Mesenchymal stem cell (in vitro differentiated cells and primary cell): ENCODE data around the gene MLLT3.

Experiments
- DNase-seq: peaks from one replicate; pipeline ENCODE4 v3.0.0-alpha.2; 2013
- H2AFZ ChIP-seq: one replicate; pipeline ENCODE4 v1.6.1; 2013; ENCODE audit warnings: low read depth, mild to moderate bottlenecking, control low read depth, inconsistent platforms, low read length, moderate library complexity
- H2AK5ac ChIP-seq: 2 replicates; pipeline ENCODE4 v1.6.1; 2013; ENCODE audit warnings: low read length, moderate library complexity, mild to moderate bottlenecking, inconsistent platforms; ENCODE audit not compliant: severe bottlenecking
- H2BK120ac ChIP-seq: one replicate; pipeline ENCODE4 v1.6.1; 2013; ENCODE audit warnings: low read depth, mild to moderate bottlenecking, inconsistent platforms, low read length, moderate library complexity
- H2BK12ac ChIP-seq, 2 experiments: one replicate each; pipeline ENCODE4 v1.6.1; 2013; ENCODE audit warnings: inconsistent platforms in 2 of 2, low read length in 2 of 2, mild to moderate bottlenecking in 2 of 2, moderate library complexity in 2 of 2, control low read depth in 1 of 2
- H2BK15ac ChIP-seq: one replicate; pipeline ENCODE4 v1.6.1; 2013; ENCODE audit warnings: mild to moderate bottlenecking, low read depth, inconsistent platforms; ENCODE audit not compliant: poor library complexity, severe bottlenecking
- H2BK5ac ChIP-seq: 2 replicates; pipeline ENCODE4 v1.6.1; 2013; ENCODE audit warnings: low read depth, mild to moderate bottlenecking, low read length, control low read depth, inconsistent platforms; ENCODE audit not compliant: poor library complexity, severe bottlenecking
- H3K14ac ChIP-seq, 2 experiments: one replicate each; pipeline ENCODE4 v1.6.1; 2013; ENCODE audit warnings: inconsistent platforms in 2 of 2, low read length in 2 of 2, control low read depth in 1 of 2, mild to moderate bottlenecking in 1 of 2, moderate library complexity in 1 of 2
- H3K18ac ChIP-seq, 2 experiments: one replicate each; pipeline ENCODE4 v1.6.1; 2013; ENCODE audit warnings: inconsistent platforms in 2 of 2, low read length in 2 of 2, control low read depth in 1 of 2, low read depth in 1 of 2, mild to moderate bottlenecking in 1 of 2
- H3K23ac ChIP-seq, 2 experiments: one replicate each; pipeline ENCODE4 v1.6.1; 2013; ENCODE audit warnings: inconsistent platforms in 2 of 2, low read length in 2 of 2, mild to moderate bottlenecking in 2 of 2, moderate library complexity in 2 of 2, control low read depth in 1 of 2
- H3K27ac ChIP-seq: 2 replicates; pipeline ENCODE4 v1.5.1; 2013; ENCODE audit warnings: mild to moderate bottlenecking, moderate library complexity, low read length, control low read depth, inconsistent platforms; ENCODE audit not compliant: poor library complexity, severe bottlenecking
- H3K27me3 ChIP-seq, 2 experiments: 2 replicates each; pipeline versions ENCODE4 v1.6.1 to v1.7.0; 2013; ENCODE audit warnings: low read length in 2 of 2, mild to moderate bottlenecking in 2 of 2, moderate library complexity in 2 of 2, control low read depth in 1 of 2, inconsistent platforms in 1 of 2; ENCODE audit not compliant: control insufficient read depth in 1 of 2, insufficient read depth in 1 of 2
- H3K36me3 ChIP-seq, 2 experiments: 2 replicates each; pipeline versions ENCODE4 v1.6.1 to v1.7.0; 2013; ENCODE audit warnings: low read length in 2 of 2, control low read depth in 1 of 2, inconsistent platforms in 1 of 2, low read depth in 1 of 2, mild to moderate bottlenecking in 1 of 2; ENCODE audit not compliant: insufficient read depth in 2 of 2, control insufficient read depth in 1 of 2
- H3K4ac ChIP-seq, 2 experiments: one replicate each; pipeline ENCODE4 v1.6.1; 2013; ENCODE audit warnings: inconsistent platforms in 2 of 2, low read length in 2 of 2, mild to moderate bottlenecking in 2 of 2, moderate library complexity in 2 of 2, control low read depth in 1 of 2, low read depth in 1 of 2
- H3K4me1 ChIP-seq: 2 replicates; pipeline ENCODE4 v1.6.1; 2013; ENCODE audit warnings: low read depth, low read length, control low read depth; ENCODE audit not compliant: control insufficient read depth, insufficient read depth
- H3K4me2 ChIP-seq: 2 replicates; pipeline ENCODE4 v1.6.1; 2013; ENCODE audit warnings: low read length, mild to moderate bottlenecking, inconsistent platforms; ENCODE audit not compliant: poor library complexity, severe bottlenecking
- H3K4me3 ChIP-seq, 2 experiments: 2 replicates each; pipeline versions ENCODE4 v1.5.1 to v1.7.0; 2013; ENCODE audit warnings: low read length in 2 of 2, mild to moderate bottlenecking in 2 of 2, control low read depth in 1 of 2, low read depth in 1 of 2; ENCODE audit not compliant: insufficient read depth in 1 of 2
- H3K79me1 ChIP-seq: replicated peaks from 2 replicates; pipeline ENCODE4 v1.6.1; 2013; ENCODE audit warnings: mild to moderate bottlenecking, control low read depth, low read length, inconsistent platforms; ENCODE audit not compliant: poor library complexity, severe bottlenecking
- H3K9ac ChIP-seq: 2 replicates; pipeline ENCODE4 v1.7.0; 2013; ENCODE audit warnings: mild to moderate bottlenecking, low read length, moderate library complexity
- H3K9me3 ChIP-seq: 2 replicates; pipeline ENCODE4 v1.7.0; 2013; ENCODE audit warnings: mild to moderate bottlenecking, low read length; ENCODE audit not compliant: control insufficient read depth
- H4K8ac ChIP-seq: one replicate; pipeline ENCODE4 v1.6.1; 2013; ENCODE audit warnings: inconsistent platforms, mild to moderate bottlenecking, low read length, moderate library complexity
- H4K91ac ChIP-seq: one replicate; pipeline ENCODE4 v1.6.1; 2013; ENCODE audit warnings: mild to moderate bottlenecking, low read length, inconsistent platforms
- WGBS: methylation state at CpG from one replicate; pipeline ENCODE4 v1.1.7; 2013; ENCODE audit warnings: mixed read lengths; 5-methylcytosine and 5-hydroxymethylcytosine counted together

Gene MLLT3

DNA sequence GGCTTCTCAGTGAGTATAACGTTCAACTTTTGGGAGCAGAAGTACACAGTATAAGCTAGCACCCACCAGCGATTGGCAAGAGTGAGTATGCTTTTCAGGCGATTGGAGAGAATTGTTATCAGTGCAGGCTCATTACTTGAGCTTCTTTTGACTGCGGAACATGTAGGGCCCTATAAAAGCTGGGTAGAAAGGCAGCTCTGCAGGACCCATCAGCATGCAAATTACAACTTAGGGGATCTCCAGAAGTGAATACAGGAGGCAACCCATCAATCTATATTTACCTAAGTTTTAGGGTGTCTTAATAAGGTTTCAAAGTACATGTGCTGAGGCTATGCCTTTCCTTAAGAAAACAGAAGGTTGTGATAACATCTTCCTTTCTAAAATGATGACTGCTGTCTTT lies 225.0 kb downstream of the MLLT3 start:
- Histone ChIP-seq H3K4me2 (no peak overlapping the region), H3K18ac (no peak overlapping the region), H2BK120ac (no peak overlapping the region), H3K4ac (no peak overlapping the region), H2AK5ac (no peak overlapping the region), H3K4me3 (no peak overlapping the region), H3K4me1 (no peaks in the 10 kb centered on the region), H4K91ac (no peak overlapping the region), H3K23ac (no peak overlapping the region), H2AFZ (no peak overlapping the region), H3K79me1 (peaks cover 14% of the 10 kb centered on the region), H3K9ac (no peak overlapping the region), H3K36me3 (no peaks in the 10 kb centered on the region), H2BK15ac (no peak overlapping the region), H2BK12ac (no peak overlapping the region), H2BK5ac (no peak overlapping the region), H4K8ac (no peak overlapping the region), H3K27ac (no peak overlapping the region), H3K27me3 (no peaks in the 10 kb centered on the region), H3K14ac (no peak overlapping the region), H3K9me3 (no peaks in the 10 kb centered on the region)
- DNase-seq = no peak
- WGBS = 81% methylated on average over 4 of the region's 4 CpGs

DNA sequence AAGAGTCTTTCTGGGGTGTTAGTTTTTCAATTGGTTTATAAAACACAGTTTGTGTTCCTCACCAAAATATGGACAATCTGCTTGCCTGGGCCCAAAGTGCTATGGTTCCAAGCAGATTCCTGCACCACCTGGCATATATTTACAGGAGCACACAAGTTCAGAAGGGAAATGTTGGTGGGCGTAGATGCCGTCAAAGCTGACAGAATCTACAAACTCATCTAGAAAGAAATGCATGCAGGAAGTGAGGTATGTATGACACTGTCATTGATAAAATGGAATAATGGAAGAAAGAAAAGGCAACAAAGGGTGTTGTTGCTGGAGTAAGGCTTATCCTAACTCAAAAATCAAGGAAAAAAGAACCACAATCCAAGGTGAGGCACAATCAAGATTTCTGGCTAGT lies 225.8 kb downstream of the MLLT3 start:
- no peak overlapping the region for H2AFZ ChIP-seq
- no peak overlapping the region for H4K91ac ChIP-seq
- H3K4me1 ChIP-seq = no peaks in the 10 kb centered on the region
- no peak overlapping the region for H4K8ac ChIP-seq
- no peak overlapping the region for H2BK5ac ChIP-seq
- H2BK12ac ChIP-seq = no peak overlapping the region
- no peak overlapping the region for H3K4me2 ChIP-seq
- 91% methylated on average over 2 of the region's 2 CpGs for WGBS
- H3K9me3 ChIP-seq = no peaks in the 10 kb centered on the region
- no peak overlapping the region for H3K4ac ChIP-seq
- no peak for DNase-seq
- H3K9ac ChIP-seq = no peak overlapping the region
- H2AK5ac ChIP-seq = no peak overlapping the region
- H3K23ac ChIP-seq = no peak overlapping the region
- H3K18ac ChIP-seq = no peak overlapping the region
- H3K27ac ChIP-seq = no peak overlapping the region
- H2BK15ac ChIP-seq = no peak overlapping the region
- H3K79me1 ChIP-seq = peaks cover 14% of the 10 kb centered on the region
- H3K4me3 ChIP-seq = no peak overlapping the region
- H3K36me3 ChIP-seq = no peaks in the 10 kb centered on the region
- H3K27me3 ChIP-seq = no peaks in the 10 kb centered on the region
- H2BK120ac ChIP-seq = no peak overlapping the region
- no peak overlapping the region for H3K14ac ChIP-seq

DNA sequence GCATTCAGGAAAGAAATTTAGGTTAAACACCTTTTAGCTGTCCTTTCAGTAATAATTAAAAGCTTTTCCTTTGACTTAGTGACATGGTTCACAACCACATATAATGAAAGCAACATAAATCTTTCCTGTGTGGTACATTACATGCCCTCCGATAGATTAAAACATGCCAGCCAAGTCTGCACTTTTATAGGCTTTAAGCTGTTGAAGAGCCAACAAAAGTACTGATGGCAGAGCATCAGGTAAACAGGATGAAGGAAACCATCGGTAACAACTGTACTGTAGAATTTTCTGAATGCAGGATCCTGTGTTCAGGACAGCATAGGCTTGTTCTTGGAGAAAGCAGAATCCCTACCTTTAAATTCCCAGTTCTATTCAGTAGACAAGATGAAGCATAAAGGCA lies 226.6 kb downstream of the MLLT3 start:
- no peak overlapping the region for H3K27ac ChIP-seq
- WGBS = 97% methylated on average over 2 of the region's 2 CpGs
- no peak overlapping the region for H3K18ac ChIP-seq
- no peak overlapping the region for H2BK12ac ChIP-seq
- no peak overlapping the region for H3K4me3 ChIP-seq
- H3K27me3 ChIP-seq = no peaks in the 10 kb centered on the region
- H3K9ac ChIP-seq = no peak overlapping the region
- no peak for DNase-seq
- H3K79me1 ChIP-seq = peaks cover 14% of the 10 kb centered on the region
- H4K8ac ChIP-seq = no peak overlapping the region
- H3K36me3 ChIP-seq = no peaks in the 10 kb centered on the region
- H2AFZ ChIP-seq = no peak overlapping the region
- H4K91ac ChIP-seq = no peak overlapping the region
- H2BK15ac ChIP-seq = no peak overlapping the region
- H3K23ac ChIP-seq = no peak overlapping the region
- no peak overlapping the region for H2AK5ac ChIP-seq
- no peak overlapping the region for H2BK5ac ChIP-seq
- no peak overlapping the region for H2BK120ac ChIP-seq
- no peaks in the 10 kb centered on the region for H3K4me1 ChIP-seq
- no peak overlapping the region for H3K4ac ChIP-seq
- H3K14ac ChIP-seq = no peak overlapping the region
- H3K4me2 ChIP-seq = no peak overlapping the region
- H3K9me3 ChIP-seq = no peaks in the 10 kb centered on the region

DNA sequence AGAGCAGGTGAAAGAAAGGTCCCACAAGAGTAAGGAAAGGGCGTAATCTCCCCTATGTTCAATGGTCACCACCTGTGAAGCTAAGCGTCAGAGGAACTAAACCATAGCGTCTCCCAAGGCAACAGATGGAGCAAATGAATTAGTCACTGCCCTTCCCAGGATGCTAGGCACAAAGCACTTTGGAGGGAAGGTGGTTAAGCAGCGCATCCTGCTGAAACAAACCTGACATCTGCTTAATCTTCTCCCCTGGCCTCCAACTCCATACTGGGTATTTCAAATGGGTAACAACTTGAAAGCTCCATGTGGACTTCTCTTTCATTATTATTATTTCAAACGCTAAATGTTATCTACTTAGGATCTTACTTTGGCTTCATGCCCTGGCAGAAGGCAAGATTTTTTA lies 227.3 kb downstream of the MLLT3 start:
- no peak overlapping the region for H2AK5ac ChIP-seq
- H2AFZ ChIP-seq = no peak overlapping the region
- H4K91ac ChIP-seq = no peak overlapping the region
- no peak for DNase-seq
- H3K4ac ChIP-seq = no peak overlapping the region
- no peaks in the 10 kb centered on the region for H3K27me3 ChIP-seq
- H3K79me1 ChIP-seq = peaks cover 14% of the 10 kb centered on the region
- H2BK12ac ChIP-seq = no peak overlapping the region
- H3K23ac ChIP-seq = no peak overlapping the region
- H4K8ac ChIP-seq = no peak overlapping the region
- no peak overlapping the region for H3K4me3 ChIP-seq
- no peaks in the 10 kb centered on the region for H3K36me3 ChIP-seq
- no peaks in the 10 kb centered on the region for H3K9me3 ChIP-seq
- H3K9ac ChIP-seq = no peak overlapping the region
- no peak overlapping the region for H2BK15ac ChIP-seq
- H3K14ac ChIP-seq = no peak overlapping the region
- no peak overlapping the region for H2BK120ac ChIP-seq
- no peak overlapping the region for H3K27ac ChIP-seq
- H3K4me2 ChIP-seq = no peak overlapping the region
- H3K4me1 ChIP-seq = no peaks in the 10 kb centered on the region
- H3K18ac ChIP-seq = no peak overlapping the region
- no peak overlapping the region for H2BK5ac ChIP-seq
- 90% methylated on average over 5 of the region's 5 CpGs for WGBS
